ENCODE measurements around the gene FXR2. TPM values are rescaled to one million over a fixed set of nuclear protein-coding genes. Genes with fewer than 3 reads are reported as not detected.
A peak's percentile ranks its signal among the peaks of the same experiment; 100 is the strongest.

The FXR2 gene
- total and polyA plus RNA-seq, 2 donors (not counting 3 experiments of a cell fraction or from before 2014, with no cell fraction given): 40.1 to 48.9 TPM

DNA sequence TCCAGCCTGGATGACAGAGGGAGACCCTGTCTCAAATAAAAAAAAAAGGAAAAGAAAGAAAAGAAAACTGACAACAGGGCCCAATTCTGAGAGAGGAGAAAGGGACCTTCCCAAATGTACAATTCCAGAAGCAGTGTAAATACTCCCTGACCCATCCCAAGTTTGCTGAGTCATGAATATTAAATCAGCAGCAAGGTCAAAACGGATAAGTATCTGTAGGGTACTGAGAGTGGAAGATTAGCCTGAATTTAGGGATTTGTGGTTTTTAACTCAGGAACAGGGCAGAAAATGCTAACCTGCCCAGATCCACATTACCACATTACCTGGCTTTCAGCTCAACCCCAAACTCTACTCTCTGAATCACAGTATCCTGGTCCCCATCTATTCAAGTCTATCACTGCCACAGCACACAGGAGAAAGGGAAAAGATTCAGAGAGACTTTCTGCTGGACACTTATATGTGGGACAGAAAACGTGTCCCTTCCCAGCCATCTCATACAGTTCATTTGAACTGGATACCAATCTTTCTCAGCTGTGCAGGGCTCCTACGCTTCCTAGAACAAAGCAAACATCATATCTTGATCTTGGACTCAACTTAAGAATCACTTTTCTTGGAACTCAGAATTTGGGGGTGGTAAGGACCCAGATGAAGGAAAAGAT lies 2.9 kb downstream of the FXR2 start:
- DNase-seq (ENCODE audit: low read depth, low spot score) (no peak), FAIRE-seq (no peak)
- ChIA-PET CTCF (interaction anchor here (0.9 to 1.2 kb wide), 2 partner anchors 11 to 76 kb away, joined by 3 to 5 read pairs; partner anchors contain the start of gene TP53), POLR2A (no interaction called here)
- no peaks in the 10 kb centered on the region for H3K9me3 ChIP-seq (replicated peaks; ENCODE audit: control insufficient read depth, insufficient read depth, low read length)
- H3K4me2 ChIP-seq (ENCODE audit: insufficient read depth, low read length): peak overlapping the region; percentile 31
- H3K4me3 ChIP-seq (replicated peaks in 1 of 3; ENCODE audit: insufficient read depth in 1 of 3, low read depth in 1 of 3, low read length in 3 of 3): no peak overlapping the region
- peaks cover 24% of the 10 kb centered on the region for H3K4me1 ChIP-seq (ENCODE audit: control insufficient read depth, extremely low read depth, insufficient read depth, low read length)
- H3K27ac ChIP-seq (ENCODE audit: insufficient read depth, low read depth, low read length): no peak overlapping the region
- H4K20me1 ChIP-seq (replicated peaks; ENCODE audit: control insufficient read depth, extremely low read depth, insufficient read depth, low read length): peaks cover 3% of the 10 kb centered on the region
- dilution Hi-C loops (cut with MboI; ENCODE audit: extremely low pct_ligation_motif_present, low sequenced_read_pairs): no loop called here
- no peaks in the 10 kb centered on the region for H3K27me3 ChIP-seq (ENCODE audit: control insufficient read depth in 2 of 2, insufficient read depth in 2 of 2, low read length in 2 of 2)
- H3K9me1 ChIP-seq (replicated peaks; ENCODE audit: control insufficient read depth, extremely low read depth, insufficient read depth, low read length): no peaks in the 10 kb centered on the region
- TF ChIP-seq POLR2AphosphoS5 (IDR thresholded peaks at IDR 0.05; ENCODE audit: insufficient read depth, low read depth, low read length): no peak
- TF ChIP-seq, protein P1, sequence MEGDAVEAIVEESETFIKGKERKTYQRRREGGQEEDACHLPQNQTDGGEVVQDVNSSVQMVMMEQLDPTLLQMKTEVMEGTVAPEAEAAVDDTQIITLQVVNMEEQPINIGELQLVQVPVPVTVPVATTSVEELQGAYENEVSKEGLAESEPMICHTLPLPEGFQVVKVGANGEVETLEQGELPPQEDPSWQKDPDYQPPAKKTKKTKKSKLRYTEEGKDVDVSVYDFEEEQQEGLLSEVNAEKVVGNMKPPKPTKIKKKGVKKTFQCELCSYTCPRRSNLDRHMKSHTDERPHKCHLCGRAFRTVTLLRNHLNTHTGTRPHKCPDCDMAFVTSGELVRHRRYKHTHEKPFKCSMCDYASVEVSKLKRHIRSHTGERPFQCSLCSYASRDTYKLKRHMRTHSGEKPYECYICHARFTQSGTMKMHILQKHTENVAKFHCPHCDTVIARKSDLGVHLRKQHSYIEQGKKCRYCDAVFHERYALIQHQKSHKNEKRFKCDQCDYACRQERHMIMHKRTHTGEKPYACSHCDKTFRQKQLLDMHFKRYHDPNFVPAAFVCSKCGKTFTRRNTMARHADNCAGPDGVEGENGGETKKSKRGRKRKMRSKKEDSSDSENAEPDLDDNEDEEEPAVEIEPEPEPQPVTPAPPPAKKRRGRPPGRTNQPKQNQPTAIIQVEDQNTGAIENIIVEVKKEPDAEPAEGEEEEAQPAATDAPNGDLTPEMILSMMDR (IDR thresholded peaks at IDR 0.05; ENCODE audit: extremely low read depth in 1 of 2, insufficient read depth in 1 of 2, low read depth in 1 of 2, low read length in 2 of 2): no peak
- no peak for TF ChIP-seq POLR2A (IDR thresholded peaks at IDR 0.05; ENCODE audit: low read depth, low read length)
- no peak for TF ChIP-seq MYC (IDR thresholded peaks at IDR 0.05; ENCODE audit: low read depth, low read length)
- TF ChIP-seq GATA2 (IDR thresholded peaks at IDR 0.05; ENCODE audit: insufficient read depth, insufficient read length, low read depth, low read length): no peak
- no peak overlapping the region for H3K9ac ChIP-seq (replicated peaks; ENCODE audit: extremely low read depth, insufficient read depth, low read length)
- H3K79me2 ChIP-seq (ENCODE audit: control insufficient read depth, insufficient read depth, low read length): peaks cover 52% of the 10 kb centered on the region
- intact Hi-C loops (cut with micrococcal nuclease): loop anchor here (10.0 kb wide), 1 partner anchor 233 kb away; no protein-coding TSS in a partner anchor
- no TSS peak for BruUV-seq (replicated peaks)
- no peaks in the 10 kb centered on the region for H3K36me3 ChIP-seq (ENCODE audit: control insufficient read depth in 2 of 2, extremely low read depth in 1 of 2, insufficient read depth in 2 of 2, low read length in 2 of 2)
- H2AFZ ChIP-seq (ENCODE audit: low read depth, low read length): no peak overlapping the region

All from endothelial cell of umbilical vein (primary cell).